BLaER1 treated with 17β-estradiol and CSF1 and Interleukin-3, amounts not matched to agents 10 nM and 100 nM (cell line): ENCODE measurements around the gene NRCAM.

Experiments used
- H3K27ac ChIP-seq, 11 experiments: shearing (Covaris generic); formaldehyde crosslinking; 2 replicates each; pipeline ENCODE4 v1.8.1; 2022
- H3K27me3 ChIP-seq, 11 experiments: shearing (Covaris generic); formaldehyde crosslinking; 2 replicates each; pipeline ENCODE4 v1.8.1; 2022
- H3K36me3 ChIP-seq, 11 experiments: shearing (Covaris generic); formaldehyde crosslinking; 2 replicates each; pipeline ENCODE4 v1.8.1; 2022
- H3K4me1 ChIP-seq, 10 experiments: shearing (Covaris generic); formaldehyde crosslinking; 2 replicates each; pipeline ENCODE4 v1.8.1; 2022
- H3K4me2 ChIP-seq, 11 experiments: shearing (Covaris generic); formaldehyde crosslinking; 2 replicates each; pipeline ENCODE4 v1.8.1; 2022
- H3K4me3 ChIP-seq, 10 experiments: shearing (Covaris generic); formaldehyde crosslinking; 2 replicates each; pipeline ENCODE4 v1.8.1; 2022
- H3K9ac ChIP-seq, 11 experiments: shearing (Covaris generic); formaldehyde crosslinking; 2 replicates each; pipeline ENCODE4 v1.8.1; 2022
- H3K9me3 ChIP-seq, 11 experiments: shearing (Covaris generic); formaldehyde crosslinking; replicated peaks in 1 of 11; 2 replicates each; pipeline ENCODE4 v1.8.1; 2022
- H4K20me1 ChIP-seq, 11 experiments: shearing (Covaris generic); formaldehyde crosslinking; 2 replicates each; pipeline ENCODE4 v1.8.1; 2022
- Cebpa-rat ChIP-seq, 11 experiments: shearing (Covaris generic); IDR thresholded peaks; 2 replicates each; pipeline ENCODE4 v1.8.1; 2022

NRCAM gene

GRCh38 chr7:108128514-108128913 is 327.7 kb downstream of the NRCAM start:
- no peaks in the 10 kb centered on the region for H3K27me3 ChIP-seq

DNA sequence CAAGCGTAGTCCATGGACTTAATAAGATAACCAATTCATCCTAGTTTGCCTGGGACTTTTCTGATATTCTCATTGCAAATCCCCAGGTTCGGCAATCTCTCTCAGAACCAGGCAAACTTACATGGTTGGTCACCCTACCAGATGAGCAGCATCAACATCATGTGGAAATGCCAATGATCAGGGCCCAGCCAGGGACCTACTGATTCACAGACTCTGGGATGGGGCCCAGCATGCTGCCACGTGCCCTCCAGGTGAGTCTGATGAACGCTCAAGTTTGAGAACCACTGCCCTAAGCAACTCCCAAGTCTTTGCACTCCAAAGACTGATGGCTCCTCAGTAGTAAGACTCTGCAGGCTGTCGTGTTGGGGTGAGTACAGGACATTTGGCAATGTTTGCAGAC is 328.8 kb downstream of the NRCAM start:
- Histone ChIP-seq H3K27me3 (no peaks in the 10 kb centered on the region), H4K20me1 (no peaks in the 10 kb centered on the region), H3K4me2 (no peak overlapping the region), H3K4me1 (no peaks in the 10 kb centered on the region), H3K4me3 (no peak overlapping the region), H3K9ac (no peak overlapping the region), H3K27ac (no peak overlapping the region), H3K9me3 (no peaks in the 10 kb centered on the region), H3K36me3 (no peaks in the 10 kb centered on the region)
- TF ChIP-seq Cebpa-rat (IDR thresholded peaks at IDR 0.05): no peak

More at GRCh38 chr7:108128514-108128913, 327.7 kb downstream of the NRCAM start:
- Histone ChIP-seq H3K36me3 (no peaks in the 10 kb centered on the region), H3K4me2 (no peak overlapping the region), H3K27ac (no peak overlapping the region), H3K4me3 (no peak overlapping the region), H3K9me3 (no peaks in the 10 kb centered on the region), H4K20me1 (no peaks in the 10 kb centered on the region), H3K9ac (no peak overlapping the region), H3K4me1 (no peaks in the 10 kb centered on the region)
- no peak for TF ChIP-seq Cebpa-rat (IDR thresholded peaks at IDR 0.05)

DNA sequence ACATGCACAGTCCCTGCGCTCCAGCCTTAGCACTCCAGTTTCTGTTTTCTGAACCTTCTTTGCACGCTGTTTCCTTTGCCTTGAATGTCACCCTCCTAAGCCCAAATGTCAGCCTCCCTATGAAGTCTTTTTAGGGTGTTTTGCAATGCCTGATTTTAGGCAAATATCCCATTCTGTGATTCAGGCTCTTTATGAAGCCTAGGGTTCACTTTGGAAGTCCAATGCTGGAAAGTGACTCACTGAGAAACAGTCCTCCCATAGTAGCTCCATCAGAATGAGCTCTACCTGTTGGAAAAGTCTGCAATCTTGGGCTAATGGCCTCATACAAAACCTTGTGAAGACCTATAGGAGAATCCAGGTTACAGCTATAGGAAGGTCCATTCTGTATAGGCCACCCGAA is 331.4 kb downstream of the NRCAM start:
- Histone ChIP-seq H3K4me2 (no peak overlapping the region), H4K20me1 (no peaks in the 10 kb centered on the region), H3K4me3 (no peak overlapping the region), H3K27me3 (no peaks in the 10 kb centered on the region), H3K9me3 (no peaks in the 10 kb centered on the region), H3K36me3 (no peaks in the 10 kb centered on the region), H3K27ac (no peak overlapping the region), H3K9ac (no peak overlapping the region), H3K4me1 (no peaks in the 10 kb centered on the region)
- no peak for TF ChIP-seq Cebpa-rat (IDR thresholded peaks at IDR 0.05)

DNA sequence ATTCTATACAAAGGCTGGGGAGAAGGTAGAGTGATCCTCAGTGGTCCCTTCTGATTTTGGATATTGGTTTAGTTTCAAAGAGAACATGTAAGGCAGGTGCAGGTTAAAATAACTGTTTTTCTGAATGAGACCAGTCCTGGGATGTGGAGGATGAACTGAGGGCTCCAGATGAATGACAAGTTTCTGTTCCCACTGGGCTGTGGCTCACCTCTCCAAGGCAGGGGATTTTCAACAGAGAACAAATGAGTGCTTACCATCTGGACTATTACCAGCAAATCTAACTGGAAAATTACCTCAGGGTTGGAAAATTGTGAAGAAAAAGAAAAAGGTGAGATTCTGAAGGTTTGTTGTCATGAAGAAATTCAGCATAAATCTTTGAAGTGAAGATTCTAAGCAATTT is 334.1 kb downstream of the NRCAM start:
- no peak overlapping the region for H3K27ac ChIP-seq
- no peak overlapping the region for H3K9ac ChIP-seq
- H3K36me3 ChIP-seq: no peaks in the 10 kb centered on the region
- no peaks in the 10 kb centered on the region for H3K27me3 ChIP-seq
- H3K4me3 ChIP-seq: no peak overlapping the region
- no peak for TF ChIP-seq Cebpa-rat (IDR thresholded peaks at IDR 0.05)
- no peaks in the 10 kb centered on the region for H3K4me1 ChIP-seq
- H3K9me3 ChIP-seq: no peaks in the 10 kb centered on the region
- H4K20me1 ChIP-seq: no peaks in the 10 kb centered on the region
- H3K4me2 ChIP-seq: no peak overlapping the region

GRCh38 chr7:108120933-108121332 is 335.3 kb downstream of the NRCAM start:
- H3K4me1 ChIP-seq: no peaks in the 10 kb centered on the region
- no peak overlapping the region for H3K9ac ChIP-seq
- no peak overlapping the region for H3K4me3 ChIP-seq
- H3K36me3 ChIP-seq: no peaks in the 10 kb centered on the region
- H3K27me3 ChIP-seq: no peaks in the 10 kb centered on the region
- no peaks in the 10 kb centered on the region for H4K20me1 ChIP-seq
- no peaks in the 10 kb centered on the region for H3K9me3 ChIP-seq
- H3K4me2 ChIP-seq: no peak overlapping the region
- no peak for TF ChIP-seq Cebpa-rat (IDR thresholded peaks at IDR 0.05)
- no peak overlapping the region for H3K27ac ChIP-seq

- H3K36me3 ChIP-seq: no peaks in the 10 kb centered on the region
- no peaks in the 10 kb centered on the region for H3K4me1 ChIP-seq
- no peak overlapping the region for H3K4me3 ChIP-seq
- no peak overlapping the region for H3K27ac ChIP-seq
- no peaks in the 10 kb centered on the region for H4K20me1 ChIP-seq
- TF ChIP-seq Cebpa-rat (IDR thresholded peaks at IDR 0.05): no peak
- H3K27me3 ChIP-seq: no peaks in the 10 kb centered on the region
- no peak overlapping the region for H3K4me2 ChIP-seq
- H3K9me3 ChIP-seq: no peaks in the 10 kb centered on the region
- no peak overlapping the region for H3K9ac ChIP-seq
Measured at GRCh38 chr7:108120196-108120595, 336.0 kb downstream of the NRCAM start.

- TF ChIP-seq Cebpa-rat (IDR thresholded peaks at IDR 0.05): no peak
- no peak overlapping the region for H3K4me2 ChIP-seq
- no peaks in the 10 kb centered on the region for H4K20me1 ChIP-seq
- H3K4me3 ChIP-seq: no peak overlapping the region
- H3K9me3 ChIP-seq: no peaks in the 10 kb centered on the region
- no peak overlapping the region for H3K9ac ChIP-seq
- no peaks in the 10 kb centered on the region for H3K27me3 ChIP-seq
- no peak overlapping the region for H3K27ac ChIP-seq
- no peaks in the 10 kb centered on the region for H3K36me3 ChIP-seq
- no peaks in the 10 kb centered on the region for H3K4me1 ChIP-seq
Measured at GRCh38 chr7:108118959-108119358, 337.3 kb downstream of the NRCAM start.

GRCh38 chr7:108114117-108114841 is 342.0 kb downstream of the NRCAM start:
- Histone ChIP-seq H4K20me1 (no peaks in the 10 kb centered on the region), H3K4me3 (no peak overlapping the region), H3K27me3 (no peaks in the 10 kb centered on the region), H3K4me2 (no peak overlapping the region), H3K27ac (no peak overlapping the region), H3K4me1 (no peaks in the 10 kb centered on the region), H3K9ac (no peak overlapping the region), H3K36me3 (no peaks in the 10 kb centered on the region), H3K9me3 (no peaks in the 10 kb centered on the region)
- TF ChIP-seq Cebpa-rat (IDR thresholded peaks at IDR 0.05): no peak

GRCh38 chr7:108112683-108113082 is 343.6 kb downstream of the NRCAM start:
- Histone ChIP-seq H3K36me3 (no peaks in the 10 kb centered on the region), H3K4me2 (no peak overlapping the region), H3K27me3 (no peaks in the 10 kb centered on the region), H3K9me3 (no peaks in the 10 kb centered on the region), H3K27ac (no peak overlapping the region), H3K9ac (no peak overlapping the region), H3K4me3 (no peak overlapping the region), H4K20me1 (no peaks in the 10 kb centered on the region), H3K4me1 (no peaks in the 10 kb centered on the region)
- TF ChIP-seq Cebpa-rat (IDR thresholded peaks at IDR 0.05): no peak

DNA sequence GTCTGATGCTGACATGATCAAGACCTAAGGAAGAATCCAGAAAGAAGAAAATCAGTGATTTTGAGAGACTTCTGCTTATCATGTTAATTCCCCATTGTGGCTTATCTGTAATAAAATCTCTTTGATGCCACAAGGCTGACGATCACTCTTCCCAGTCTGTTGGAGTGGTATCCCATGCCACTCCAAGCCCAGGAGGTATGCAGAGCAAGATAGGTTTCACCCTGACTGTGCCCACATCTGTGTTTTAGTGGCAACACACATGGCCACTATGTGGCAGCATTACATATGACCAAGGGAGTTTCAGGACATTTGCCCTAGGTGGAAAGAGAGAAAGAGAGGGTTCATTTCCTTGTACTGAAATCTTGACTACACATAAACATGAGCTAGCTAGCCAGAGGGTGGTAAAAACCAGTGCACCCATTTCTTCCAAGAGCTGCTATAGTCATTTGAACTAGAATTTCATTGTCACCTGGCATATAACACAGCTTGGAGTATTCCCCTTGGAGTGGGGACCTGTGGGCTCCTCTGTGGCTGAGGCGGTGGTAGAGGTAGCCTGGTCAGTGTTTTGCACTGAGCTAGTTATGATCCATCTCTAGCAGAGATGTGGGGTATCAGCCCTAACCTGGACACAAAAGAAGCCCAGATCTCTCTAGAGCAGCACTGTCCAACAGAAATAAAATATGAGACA is 346.9 kb downstream of the NRCAM start:
- no peaks in the 10 kb centered on the region for H3K36me3 ChIP-seq
- no peaks in the 10 kb centered on the region for H4K20me1 ChIP-seq
- H3K4me3 ChIP-seq: no peak overlapping the region
- no peak overlapping the region for H3K4me2 ChIP-seq
- H3K9ac ChIP-seq: no peak overlapping the region
- H3K27ac ChIP-seq: no peak overlapping the region
- TF ChIP-seq Cebpa-rat (IDR thresholded peaks at IDR 0.05): no peak
- no peaks in the 10 kb centered on the region for H3K27me3 ChIP-seq
- H3K9me3 ChIP-seq: no peaks in the 10 kb centered on the region
- H3K4me1 ChIP-seq: no peaks in the 10 kb centered on the region
